ENCODE results near the gene ATP7B. TPM values are rescaled to one million over a fixed set of nuclear protein-coding genes. Genes with fewer than 3 reads are reported as not detected.

The ATP7B gene
- total and polyA plus RNA-seq, 2 experiments from 2014 or later: 2.2 to 12.8 TPM

DNA sequence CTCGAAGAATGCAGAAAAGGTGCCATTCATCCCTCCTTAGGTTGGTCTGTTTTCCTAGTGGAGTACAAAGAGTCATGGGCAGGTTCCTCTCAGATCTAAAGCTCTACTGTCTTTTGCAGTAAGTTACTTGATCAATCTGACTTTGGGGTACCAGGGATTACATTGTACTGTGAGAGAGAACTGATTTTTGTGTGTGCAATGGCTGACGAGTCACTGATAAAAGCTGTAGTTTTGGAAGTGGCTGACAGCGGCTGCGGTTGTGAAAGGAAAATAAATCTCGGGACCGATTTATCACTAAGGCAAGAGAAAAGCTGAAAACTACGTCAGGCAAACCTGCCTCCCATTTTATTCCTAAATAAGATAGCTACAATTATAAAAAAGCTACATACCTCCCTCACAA, 40.1 kb upstream of the ATP7B start:
- no peak overlapping the region for H3K4me3 ChIP-seq
- Mint-ChIP-seq H3K4me1 (peaks cover 19% of the 10 kb centered on the region), H3K27me3 (ENCODE audit: insufficient read depth, low read depth, poor library complexity) (peaks cover 1% of the 10 kb centered on the region), H3K4me3 (no peak overlapping the region), H3K36me3 (ENCODE audit: low read depth) (no peaks in the 10 kb centered on the region), H3K9me3 (no peaks in the 10 kb centered on the region), H3K27ac (0 out of 2 replicates have a peak overlapping the region, but pooled peaks have one; percentile 2)
- ATAC-seq (peak; percentile 47; the same call in 2 of the 3 replicates), DNase-seq (ENCODE audit: low spot score) (peak; percentile 32)
- peaks cover 5% of the 10 kb centered on the region; the same call in 1 of the 2 replicates for H3K9me2 ChIP-seq (ENCODE audit: insufficient read depth)
- no peaks in the 10 kb centered on the region for H3F3A ChIP-seq (replicated peaks; ENCODE audit: low read depth)
- no peaks in the 10 kb centered on the region for H4K20me1 ChIP-seq (replicated peaks; ENCODE audit: insufficient read depth)
- peak overlapping the region; percentile 81 for H3K27ac ChIP-seq (ENCODE audit: low read depth)
- H3K4me2 ChIP-seq: no peak overlapping the region
- H3K36me3 ChIP-seq (ENCODE audit: insufficient read depth): no peaks in the 10 kb centered on the region
- H3K79me2 ChIP-seq (replicated peaks; ENCODE audit: insufficient read depth): no peaks in the 10 kb centered on the region
- H2AFZ ChIP-seq: peak overlapping the region; percentile 88
- peaks cover 14% of the 10 kb centered on the region; the same call in 1 of the 2 replicates for H3K4me1 ChIP-seq (ENCODE audit: insufficient read depth)
- TF ChIP-seq CREB1 (CRISPR knock-in tag; IDR thresholded peaks at IDR 0.05; ENCODE audit: low read depth): no peak
- no peak for TF ChIP-seq EZH2phosphoT487 (IDR thresholded peaks at IDR 0.05; ENCODE audit: unreplicated experiment)
- TF ChIP-seq, protein P1, sequence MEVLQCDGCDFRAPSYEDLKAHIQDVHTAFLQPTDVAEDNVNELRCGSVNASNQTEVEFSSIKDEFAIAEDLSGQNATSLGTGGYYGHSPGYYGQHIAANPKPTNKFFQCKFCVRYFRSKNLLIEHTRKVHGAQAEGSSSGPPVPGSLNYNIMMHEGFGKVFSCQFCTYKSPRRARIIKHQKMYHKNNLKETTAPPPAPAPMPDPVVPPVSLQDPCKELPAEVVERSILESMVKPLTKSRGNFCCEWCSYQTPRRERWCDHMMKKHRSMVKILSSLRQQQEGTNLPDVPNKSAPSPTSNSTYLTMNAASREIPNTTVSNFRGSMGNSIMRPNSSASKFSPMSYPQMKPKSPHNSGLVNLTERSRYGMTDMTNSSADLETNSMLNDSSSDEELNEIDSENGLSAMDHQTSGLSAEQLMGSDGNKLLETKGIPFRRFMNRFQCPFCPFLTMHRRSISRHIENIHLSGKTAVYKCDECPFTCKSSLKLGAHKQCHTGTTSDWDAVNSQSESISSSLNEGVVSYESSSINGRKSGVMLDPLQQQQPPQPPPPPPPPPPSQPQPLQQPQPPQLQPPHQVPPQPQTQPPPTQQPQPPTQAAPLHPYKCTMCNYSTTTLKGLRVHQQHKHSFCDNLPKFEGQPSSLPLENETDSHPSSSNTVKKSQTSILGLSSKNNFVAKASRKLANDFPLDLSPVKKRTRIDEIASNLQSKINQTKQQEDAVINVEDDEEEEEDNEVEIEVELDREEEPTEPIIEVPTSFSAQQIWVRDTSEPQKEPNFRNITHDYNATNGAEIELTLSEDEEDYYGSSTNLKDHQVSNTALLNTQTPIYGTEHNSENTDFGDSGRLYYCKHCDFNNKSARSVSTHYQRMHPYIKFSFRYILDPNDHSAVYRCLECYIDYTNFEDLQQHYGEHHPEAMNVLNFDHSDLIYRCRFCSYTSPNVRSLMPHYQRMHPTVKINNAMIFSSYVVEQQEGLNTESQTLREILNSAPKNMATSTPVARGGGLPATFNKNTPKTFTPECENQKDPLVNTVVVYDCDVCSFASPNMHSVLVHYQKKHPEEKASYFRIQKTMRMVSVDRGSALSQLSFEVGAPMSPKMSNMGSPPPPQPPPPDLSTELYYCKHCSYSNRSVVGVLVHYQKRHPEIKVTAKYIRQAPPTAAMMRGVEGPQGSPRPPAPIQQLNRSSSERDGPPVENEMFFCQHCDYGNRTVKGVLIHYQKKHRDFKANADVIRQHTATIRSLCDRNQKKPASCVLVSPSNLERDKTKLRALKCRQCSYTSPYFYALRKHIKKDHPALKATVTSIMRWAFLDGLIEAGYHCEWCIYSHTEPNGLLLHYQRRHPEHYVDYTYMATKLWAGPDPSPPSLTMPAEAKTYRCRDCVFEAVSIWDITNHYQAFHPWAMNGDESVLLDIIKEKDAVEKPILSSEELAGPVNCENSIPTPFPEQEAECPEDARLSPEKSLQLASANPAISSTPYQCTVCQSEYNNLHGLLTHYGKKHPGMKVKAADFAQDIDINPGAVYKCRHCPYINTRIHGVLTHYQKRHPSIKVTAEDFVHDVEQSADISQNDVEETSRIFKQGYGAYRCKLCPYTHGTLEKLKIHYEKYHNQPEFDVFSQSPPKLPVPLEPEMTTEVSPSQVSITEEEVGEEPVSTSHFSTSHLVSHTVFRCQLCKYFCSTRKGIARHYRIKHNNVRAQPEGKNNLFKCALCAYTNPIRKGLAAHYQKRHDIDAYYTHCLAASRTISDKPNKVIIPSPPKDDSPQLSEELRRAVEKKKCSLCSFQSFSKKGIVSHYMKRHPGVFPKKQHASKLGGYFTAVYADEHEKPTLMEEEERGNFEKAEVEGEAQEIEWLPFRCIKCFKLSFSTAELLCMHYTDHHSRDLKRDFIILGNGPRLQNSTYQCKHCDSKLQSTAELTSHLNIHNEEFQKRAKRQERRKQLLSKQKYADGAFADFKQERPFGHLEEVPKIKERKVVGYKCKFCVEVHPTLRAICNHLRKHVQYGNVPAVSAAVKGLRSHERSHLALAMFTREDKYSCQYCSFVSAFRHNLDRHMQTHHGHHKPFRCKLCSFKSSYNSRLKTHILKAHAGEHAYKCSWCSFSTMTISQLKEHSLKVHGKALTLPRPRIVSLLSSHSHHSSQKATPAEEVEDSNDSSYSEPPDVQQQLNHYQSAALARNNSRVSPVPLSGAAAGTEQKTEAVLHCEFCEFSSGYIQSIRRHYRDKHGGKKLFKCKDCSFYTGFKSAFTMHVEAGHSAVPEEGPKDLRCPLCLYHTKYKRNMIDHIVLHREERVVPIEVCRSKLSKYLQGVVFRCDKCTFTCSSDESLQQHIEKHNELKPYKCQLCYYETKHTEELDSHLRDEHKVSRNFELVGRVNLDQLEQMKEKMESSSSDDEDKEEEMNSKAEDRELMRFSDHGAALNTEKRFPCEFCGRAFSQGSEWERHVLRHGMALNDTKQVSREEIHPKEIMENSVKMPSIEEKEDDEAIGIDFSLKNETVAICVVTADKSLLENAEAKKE (CRISPR knock-in tag; IDR thresholded peaks at IDR 0.05): no peak
- TF ChIP-seq, protein P2, sequence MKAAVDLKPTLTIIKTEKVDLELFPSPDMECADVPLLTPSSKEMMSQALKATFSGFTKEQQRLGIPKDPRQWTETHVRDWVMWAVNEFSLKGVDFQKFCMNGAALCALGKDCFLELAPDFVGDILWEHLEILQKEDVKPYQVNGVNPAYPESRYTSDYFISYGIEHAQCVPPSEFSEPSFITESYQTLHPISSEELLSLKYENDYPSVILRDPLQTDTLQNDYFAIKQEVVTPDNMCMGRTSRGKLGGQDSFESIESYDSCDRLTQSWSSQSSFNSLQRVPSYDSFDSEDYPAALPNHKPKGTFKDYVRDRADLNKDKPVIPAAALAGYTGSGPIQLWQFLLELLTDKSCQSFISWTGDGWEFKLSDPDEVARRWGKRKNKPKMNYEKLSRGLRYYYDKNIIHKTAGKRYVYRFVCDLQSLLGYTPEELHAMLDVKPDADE (IDR thresholded peaks at IDR 0.05): no peak
- TF ChIP-seq, protein P3, sequence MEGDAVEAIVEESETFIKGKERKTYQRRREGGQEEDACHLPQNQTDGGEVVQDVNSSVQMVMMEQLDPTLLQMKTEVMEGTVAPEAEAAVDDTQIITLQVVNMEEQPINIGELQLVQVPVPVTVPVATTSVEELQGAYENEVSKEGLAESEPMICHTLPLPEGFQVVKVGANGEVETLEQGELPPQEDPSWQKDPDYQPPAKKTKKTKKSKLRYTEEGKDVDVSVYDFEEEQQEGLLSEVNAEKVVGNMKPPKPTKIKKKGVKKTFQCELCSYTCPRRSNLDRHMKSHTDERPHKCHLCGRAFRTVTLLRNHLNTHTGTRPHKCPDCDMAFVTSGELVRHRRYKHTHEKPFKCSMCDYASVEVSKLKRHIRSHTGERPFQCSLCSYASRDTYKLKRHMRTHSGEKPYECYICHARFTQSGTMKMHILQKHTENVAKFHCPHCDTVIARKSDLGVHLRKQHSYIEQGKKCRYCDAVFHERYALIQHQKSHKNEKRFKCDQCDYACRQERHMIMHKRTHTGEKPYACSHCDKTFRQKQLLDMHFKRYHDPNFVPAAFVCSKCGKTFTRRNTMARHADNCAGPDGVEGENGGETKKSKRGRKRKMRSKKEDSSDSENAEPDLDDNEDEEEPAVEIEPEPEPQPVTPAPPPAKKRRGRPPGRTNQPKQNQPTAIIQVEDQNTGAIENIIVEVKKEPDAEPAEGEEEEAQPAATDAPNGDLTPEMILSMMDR (conservative IDR thresholded peaks at IDR 0.05; ENCODE audit: low read depth in 2 of 2): no peak
- no peak for TF ChIP-seq POLR2AphosphoS5 (IDR thresholded peaks at IDR 0.05; ENCODE audit: low read depth)
- TF ChIP-seq ZNF114 (CRISPR knock-in tag; IDR thresholded peaks at IDR 0.05): no peak
- TF ChIP-seq EZH2 (IDR thresholded peaks at IDR 0.05; ENCODE audit: low read depth, unreplicated experiment): no peak
- no peak for TF ChIP-seq ZNF331 (CRISPR knock-in tag; IDR thresholded peaks at IDR 0.05; ENCODE audit: low read depth)
- TF ChIP-seq, protein P4, sequence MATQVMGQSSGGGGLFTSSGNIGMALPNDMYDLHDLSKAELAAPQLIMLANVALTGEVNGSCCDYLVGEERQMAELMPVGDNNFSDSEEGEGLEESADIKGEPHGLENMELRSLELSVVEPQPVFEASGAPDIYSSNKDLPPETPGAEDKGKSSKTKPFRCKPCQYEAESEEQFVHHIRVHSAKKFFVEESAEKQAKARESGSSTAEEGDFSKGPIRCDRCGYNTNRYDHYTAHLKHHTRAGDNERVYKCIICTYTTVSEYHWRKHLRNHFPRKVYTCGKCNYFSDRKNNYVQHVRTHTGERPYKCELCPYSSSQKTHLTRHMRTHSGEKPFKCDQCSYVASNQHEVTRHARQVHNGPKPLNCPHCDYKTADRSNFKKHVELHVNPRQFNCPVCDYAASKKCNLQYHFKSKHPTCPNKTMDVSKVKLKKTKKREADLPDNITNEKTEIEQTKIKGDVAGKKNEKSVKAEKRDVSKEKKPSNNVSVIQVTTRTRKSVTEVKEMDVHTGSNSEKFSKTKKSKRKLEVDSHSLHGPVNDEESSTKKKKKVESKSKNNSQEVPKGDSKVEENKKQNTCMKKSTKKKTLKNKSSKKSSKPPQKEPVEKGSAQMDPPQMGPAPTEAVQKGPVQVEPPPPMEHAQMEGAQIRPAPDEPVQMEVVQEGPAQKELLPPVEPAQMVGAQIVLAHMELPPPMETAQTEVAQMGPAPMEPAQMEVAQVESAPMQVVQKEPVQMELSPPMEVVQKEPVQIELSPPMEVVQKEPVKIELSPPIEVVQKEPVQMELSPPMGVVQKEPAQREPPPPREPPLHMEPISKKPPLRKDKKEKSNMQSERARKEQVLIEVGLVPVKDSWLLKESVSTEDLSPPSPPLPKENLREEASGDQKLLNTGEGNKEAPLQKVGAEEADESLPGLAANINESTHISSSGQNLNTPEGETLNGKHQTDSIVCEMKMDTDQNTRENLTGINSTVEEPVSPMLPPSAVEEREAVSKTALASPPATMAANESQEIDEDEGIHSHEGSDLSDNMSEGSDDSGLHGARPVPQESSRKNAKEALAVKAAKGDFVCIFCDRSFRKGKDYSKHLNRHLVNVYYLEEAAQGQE (IDR thresholded peaks at IDR 0.05; ENCODE audit: unreplicated experiment): no peak
- TF ChIP-seq NANOG (IDR thresholded peaks at IDR 0.05; ENCODE audit: borderline replicate concordance): no peak
- no peak for TF ChIP-seq JUNB (IDR thresholded peaks at IDR 0.05; ENCODE audit: unreplicated experiment)
- no peak for TF ChIP-seq STAT1 (IDR thresholded peaks at IDR 0.05; ENCODE audit: unreplicated experiment)
- H3K27me3 ChIP-seq (ENCODE audit: insufficient read depth): no peaks in the 10 kb centered on the region
